SJCRH30 (cell line): Measurements from ENCODE around the gene ZNF724. TPM values are rescaled to one million over a fixed set of nuclear protein-coding genes. Genes with fewer than 3 reads are reported as not detected.
"Not testable (repeated sequence)": the region's sequence is repeated elsewhere in the genome, so short reads cannot be mapped to it uniquely, and the experiment has no call there.

Experiments
- DNase-seq, 2 experiments: peaks; one replicate each; pipeline ENCODE4 v3.0.0-alpha.2; 2015 to 2020
- H3K27ac ChIP-seq: fragments of 250-450 bp; sonication (Bioruptor Pico); 2 replicates; pipeline ENCODE4 v1.5.1; 2020; ENCODE audit warnings: mild to moderate bottlenecking, moderate library complexity
- H3K27me3 ChIP-seq: fragments of 250-450 bp; sonication (Bioruptor Pico); 2 replicates; pipeline ENCODE4 v1.5.1; 2020; ENCODE audit warnings: mild to moderate bottlenecking, moderate library complexity
- H3K36me3 ChIP-seq: fragments of 250-450 bp; sonication (Bioruptor Pico); 2 replicates; pipeline ENCODE4 v1.5.1; 2020; ENCODE audit warnings: mild to moderate bottlenecking, moderate library complexity
- H3K4me1 ChIP-seq: fragments of 250-450 bp; sonication (Bioruptor Pico); 2 replicates; pipeline ENCODE4 v1.5.1; 2020; ENCODE audit warnings: mild to moderate bottlenecking, moderate library complexity
- H3K4me3 ChIP-seq: fragments of 250-450 bp; sonication (Bioruptor Pico); 2 replicates; pipeline ENCODE4 v1.5.1; 2020; ENCODE audit warnings: mild to moderate bottlenecking, moderate library complexity
- H3K9me3 ChIP-seq: fragments of 250-450 bp; sonication (Bioruptor Pico); replicated peaks from 2 replicates; pipeline ENCODE4 v1.5.1; 2020; ENCODE audit warnings: mild to moderate bottlenecking, moderate library complexity
- total RNA-seq: library from RNA; depleted of rRNA; stranded (reverse); fragments of >200 nt; shearing (Covaris generic); gene quantifications from 2 replicates; pipeline ENCODE4 v1.2.3, GENCODE V29; 2014

ZNF724 gene
- total RNA-seq, 1 experiment from 2014 or later, result 43.8 TPM

GRCh38 chr19:23262920-23263319, 12.7 kb upstream of the ZNF724 start:
- no peak overlapping the region for H3K27ac ChIP-seq
- no peaks in the 10 kb centered on the region for H3K9me3 ChIP-seq
- H3K4me1 ChIP-seq, result no peaks in the 10 kb centered on the region
- no peak for DNase-seq
- H3K36me3 ChIP-seq, result peaks cover 64% of the 10 kb centered on the region
- no peak overlapping the region for H3K4me3 ChIP-seq
- no peaks in the 10 kb centered on the region for H3K27me3 ChIP-seq

- Histone ChIP-seq H3K9me3 (no peaks in the 10 kb centered on the region), H3K4me3 (no peak overlapping the region), H3K27ac (no peak overlapping the region), H3K27me3 (no peaks in the 10 kb centered on the region), H3K36me3 (peaks cover 53% of the 10 kb centered on the region), H3K4me1 (no peaks in the 10 kb centered on the region)
- DNase-seq, result no peak
Measured at GRCh38 chr19:23261496-23262020, 11.4 kb upstream of the ZNF724 start.

- H3K4me1 ChIP-seq, result no peaks in the 10 kb centered on the region
- H3K27me3 ChIP-seq, result no peaks in the 10 kb centered on the region
- peaks cover 51% of the 10 kb centered on the region for H3K36me3 ChIP-seq
- no peak overlapping the region for H3K4me3 ChIP-seq
- no peak overlapping the region for H3K27ac ChIP-seq
- no peak for DNase-seq
- no peaks in the 10 kb centered on the region for H3K9me3 ChIP-seq
Measured at GRCh38 chr19:23260956-23261355, 10.8 kb upstream of the ZNF724 start.

DNA sequence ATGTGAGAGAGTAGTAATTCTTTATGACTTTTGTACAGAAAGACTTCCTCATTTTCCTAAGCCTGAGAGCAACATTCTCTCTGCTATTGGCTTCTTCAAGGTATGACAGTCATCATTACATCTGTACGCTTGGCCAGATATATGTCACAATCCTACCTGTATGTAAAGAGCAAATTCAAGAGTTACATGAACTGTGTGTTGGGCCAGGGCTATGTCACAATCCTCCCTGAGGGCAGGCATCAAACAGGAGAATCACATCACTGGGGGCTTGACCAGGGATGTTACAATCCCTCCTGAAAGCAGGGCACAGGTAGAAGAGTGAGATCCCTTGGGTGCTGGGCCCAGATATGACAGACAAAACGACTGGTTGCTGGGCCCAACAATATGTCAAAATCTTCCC, 9.8 kb upstream of the ZNF724 start:
- Histone ChIP-seq H3K27me3 (no peaks in the 10 kb centered on the region), H3K4me1 (no peaks in the 10 kb centered on the region), H3K4me3 (no peak overlapping the region), H3K36me3 (peaks cover 47% of the 10 kb centered on the region), H3K27ac (no peak overlapping the region), H3K9me3 (no peaks in the 10 kb centered on the region)
- DNase-seq, result no peak

GRCh38 chr19:23255700-23256099, 5.5 kb upstream of the ZNF724 start:
- H3K27me3 ChIP-seq, result no peaks in the 10 kb centered on the region
- H3K36me3 ChIP-seq, result peaks cover 21% of the 10 kb centered on the region
- no peak overlapping the region for H3K4me3 ChIP-seq
- H3K4me1 ChIP-seq, result no peaks in the 10 kb centered on the region
- no peaks in the 10 kb centered on the region; the same call in 1 of the 2 replicates for H3K9me3 ChIP-seq
- no peak for DNase-seq
- H3K27ac ChIP-seq, result no peak overlapping the region

- H3K4me1 ChIP-seq, result no peaks in the 10 kb centered on the region
- H3K27me3 ChIP-seq, result no peaks in the 10 kb centered on the region
- no peak overlapping the region for H3K4me3 ChIP-seq
- no peaks in the 10 kb centered on the region; the same call in 1 of the 2 replicates for H3K9me3 ChIP-seq
- no peak for DNase-seq
- peaks cover 7% of the 10 kb centered on the region for H3K36me3 ChIP-seq
- no peak overlapping the region for H3K27ac ChIP-seq
Measured at GRCh38 chr19:23254141-23254910, 4.1 kb upstream of the ZNF724 start.

DNA sequence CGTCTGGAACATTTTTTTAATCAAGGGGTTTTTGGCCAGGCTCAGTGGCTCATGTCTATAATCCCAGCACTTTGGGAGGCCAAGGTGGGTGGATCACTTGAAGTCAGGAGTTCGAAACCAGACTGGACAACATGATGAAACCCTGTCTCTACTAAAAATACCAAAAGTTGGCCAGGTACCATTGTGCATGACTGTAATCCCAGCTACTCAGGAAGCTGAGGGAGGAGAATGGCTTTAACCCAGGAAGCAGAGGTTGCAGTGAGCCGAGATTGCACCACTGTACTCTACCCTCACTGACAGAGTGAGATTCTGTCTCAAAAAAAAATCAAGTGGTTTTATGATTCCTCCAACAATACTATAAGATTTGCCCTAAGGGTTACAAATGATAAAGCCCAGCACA, 3.1 kb upstream of the ZNF724 start:
- not testable (repeated sequence) for H3K27ac ChIP-seq, H3K9me3 ChIP-seq, DNase-seq, H3K27me3 ChIP-seq, H3K4me3 ChIP-seq, H3K4me1 ChIP-seq, H3K36me3 ChIP-seq

GRCh38 chr19:23241419-23241818, 8.8 kb downstream of the ZNF724 start:
- H3K9me3 ChIP-seq, result peaks cover 39% of the 10 kb centered on the region
- no peak overlapping the region for H3K27ac ChIP-seq
- H3K4me3 ChIP-seq, result no peak overlapping the region
- peaks cover 94% of the 10 kb centered on the region for H3K36me3 ChIP-seq
- DNase-seq, result no peak
- no peaks in the 10 kb centered on the region for H3K27me3 ChIP-seq
- H3K4me1 ChIP-seq, result no peaks in the 10 kb centered on the region

DNA sequence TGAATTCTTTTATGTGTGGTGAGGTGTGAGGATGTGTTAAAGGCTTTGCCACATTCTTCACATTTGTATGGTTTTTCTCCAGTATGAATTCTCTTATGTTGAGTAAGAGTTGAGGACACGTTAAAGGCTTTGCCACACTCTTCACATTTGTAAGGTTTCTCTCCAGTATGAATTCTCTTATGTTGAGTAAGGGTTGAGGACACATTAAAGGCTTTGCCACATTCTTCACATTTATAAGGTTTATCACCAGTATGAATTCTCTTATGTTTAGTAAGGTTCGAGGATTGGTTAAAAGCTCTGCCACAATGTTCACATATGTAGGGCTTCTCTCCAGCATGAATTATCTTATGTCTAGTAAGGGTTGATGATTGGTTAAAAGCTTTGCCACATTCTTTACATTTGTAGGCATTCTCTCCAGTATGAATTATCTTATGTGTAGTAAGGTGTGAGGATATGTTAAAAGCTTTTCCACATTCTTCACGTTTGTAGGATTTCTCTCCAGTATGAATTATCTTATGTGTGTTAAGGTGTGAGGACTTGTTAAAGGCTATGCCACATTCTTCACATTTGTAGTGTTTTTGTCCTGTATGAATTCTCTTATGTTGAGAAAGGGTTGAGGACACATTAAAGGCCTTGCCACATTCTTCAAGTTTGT, 27.1 kb downstream of the ZNF724 start:
- Histone ChIP-seq H3K4me3 (no peak overlapping the region), H3K9me3 (peaks cover 54% of the 10 kb centered on the region), H3K36me3 (peaks cover 92% of the 10 kb centered on the region), H3K27me3 (no peaks in the 10 kb centered on the region), H3K4me1 (no peaks in the 10 kb centered on the region), H3K27ac (no peak overlapping the region)
- DNase-seq, result peak in 1 of 2 experiments; percentile 17

GRCh38 chr19:23203841-23204344, 46.3 kb downstream of the ZNF724 start:
- Histone ChIP-seq H3K4me1 (no peaks in the 10 kb centered on the region), H3K9me3 (no peaks in the 10 kb centered on the region), H3K27ac (no peak overlapping the region), H3K36me3 (no peaks in the 10 kb centered on the region), H3K27me3 (no peaks in the 10 kb centered on the region), H3K4me3 (no peak overlapping the region)
- no peak for DNase-seq

DNA sequence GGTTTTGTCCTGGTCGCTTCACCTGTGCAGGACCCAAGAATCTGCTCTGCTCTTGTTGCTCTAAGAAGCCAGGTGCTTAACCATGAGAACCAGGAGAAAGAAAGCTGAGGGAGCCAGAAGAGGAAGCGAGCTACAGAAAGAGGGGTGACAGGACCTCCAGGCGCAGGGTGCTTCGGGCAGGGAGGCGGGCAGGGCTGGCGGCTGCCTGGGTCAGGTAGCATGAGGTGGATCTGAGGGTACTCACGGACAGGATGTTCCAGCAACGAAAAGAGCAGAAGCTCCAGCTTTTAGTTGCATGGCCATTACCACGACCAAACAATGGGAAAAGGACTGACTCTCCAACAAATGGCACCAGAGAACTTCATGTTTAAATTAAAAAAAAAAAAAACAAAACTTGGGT, 59.9 kb downstream of the ZNF724 start:
- H3K4me1 ChIP-seq, result no peaks in the 10 kb centered on the region
- H3K36me3 ChIP-seq, result no peaks in the 10 kb centered on the region
- no peaks in the 10 kb centered on the region for H3K9me3 ChIP-seq
- no peak overlapping the region for H3K4me3 ChIP-seq
- DNase-seq, result no peak
- H3K27ac ChIP-seq, result no peak overlapping the region
- no peaks in the 10 kb centered on the region for H3K27me3 ChIP-seq

GRCh38 chr19:23183251-23183650, 66.9 kb downstream of the ZNF724 start:
- H3K4me1 ChIP-seq, result no peaks in the 10 kb centered on the region
- DNase-seq, result no peak
- H3K27ac ChIP-seq, result no peak overlapping the region
- H3K9me3 ChIP-seq, result no peaks in the 10 kb centered on the region
- H3K4me3 ChIP-seq, result no peak overlapping the region
- H3K27me3 ChIP-seq, result no peaks in the 10 kb centered on the region
- no peaks in the 10 kb centered on the region for H3K36me3 ChIP-seq
